Activated naive CD8-positive, alpha-beta T cell treated with anti-CD3 and anti-CD28 coated beads for 36 hours (primary cell): Measurements from ENCODE around the gene CAMTA1. TPM values are rescaled to one million over a fixed set of nuclear protein-coding genes. Genes with fewer than 3 reads are reported as not detected.

Experiments used
- DNase-seq: peaks from one replicate; pipeline ENCODE4 v3.0.0; 2021
- H3K27ac Mint-ChIP-seq: one replicate; pipeline ENCODE4 v1.8.0; 2022; ENCODE audit warnings: mild to moderate bottlenecking, moderate library complexity, mixed read lengths
- H3K27me3 Mint-ChIP-seq: one replicate; pipeline ENCODE4 v1.8.0; 2022; ENCODE audit warnings: mild to moderate bottlenecking, mixed read lengths
- H3K36me3 Mint-ChIP-seq: one replicate; pipeline ENCODE4 v1.8.0; 2021; ENCODE audit warnings: mild to moderate bottlenecking, mixed read lengths
- H3K4me1 Mint-ChIP-seq: one replicate; pipeline ENCODE4 v1.8.0; 2021; ENCODE audit warnings: mixed read lengths
- H3K4me3 Mint-ChIP-seq: one replicate; pipeline ENCODE4 v1.8.0; 2022; ENCODE audit warnings: mild to moderate bottlenecking, moderate library complexity, mixed read lengths
- H3K9me3 Mint-ChIP-seq: one replicate; pipeline ENCODE4 v1.8.0; 2022; ENCODE audit warnings: mixed read lengths
- total RNA-seq, 2 experiments: library from RNA; stranded (reverse); gene quantifications; one replicate each; pipeline ENCODE4 v1.2.3, GENCODE V29; 2021

The CAMTA1 gene
- total RNA-seq, 2 experiments from 2014 or later, result 70.4 to 71.4 TPM

DNA sequence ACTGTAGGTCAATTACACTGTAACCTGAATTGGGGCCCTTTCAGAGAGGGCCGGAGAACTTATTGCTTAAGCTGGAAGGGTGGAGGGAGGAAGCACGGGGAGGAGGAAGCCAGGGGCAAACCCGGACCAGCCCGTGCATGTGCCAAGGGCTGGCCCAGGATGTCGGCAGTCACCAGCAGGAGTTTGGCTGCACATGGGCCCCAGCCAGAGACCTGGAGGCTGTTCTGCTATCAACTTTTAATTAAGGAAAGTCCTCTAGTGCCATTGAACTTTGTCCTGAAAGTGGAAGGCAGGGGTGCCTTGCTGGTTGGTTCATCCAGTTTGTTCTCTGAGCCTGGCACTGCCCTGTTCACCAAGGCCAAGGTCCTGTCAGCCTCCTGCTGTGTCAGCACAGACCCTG, 785.1 kb downstream of the CAMTA1 start:
- Mint-ChIP-seq H3K4me3 (no peak overlapping the region), H3K4me1 (no peaks in the 10 kb centered on the region), H3K9me3 (no peaks in the 10 kb centered on the region), H3K36me3 (no peaks in the 10 kb centered on the region), H3K27ac (no peak overlapping the region), H3K27me3 (no peaks in the 10 kb centered on the region)
- no peak for DNase-seq

DNA sequence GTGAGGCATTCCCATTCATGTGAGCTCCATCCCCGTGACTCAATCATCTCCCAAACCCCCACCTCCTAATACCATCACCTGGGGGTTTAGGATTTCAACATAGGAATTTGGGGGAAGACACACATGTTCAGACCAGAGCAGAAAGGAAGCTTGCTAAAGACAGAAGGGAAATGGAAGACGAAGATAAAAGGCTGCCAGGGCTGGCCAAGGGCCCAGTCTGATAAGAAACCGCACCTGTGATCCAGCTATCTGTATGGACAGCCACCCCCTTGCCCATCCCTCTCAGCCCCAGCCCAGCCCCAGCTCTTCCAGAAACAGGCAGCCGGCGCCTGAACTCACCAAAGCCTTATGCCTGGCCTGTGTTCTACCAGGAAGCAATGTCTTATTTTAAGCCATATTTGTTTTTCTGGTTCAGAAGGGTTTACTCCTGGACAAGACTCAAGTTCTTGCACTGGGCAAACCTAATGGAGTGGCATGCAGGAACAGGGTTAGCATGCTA, 787.4 kb downstream of the CAMTA1 start:
- Mint-ChIP-seq H3K27ac (no peak overlapping the region), H3K27me3 (no peaks in the 10 kb centered on the region), H3K36me3 (no peaks in the 10 kb centered on the region), H3K4me3 (no peak overlapping the region), H3K4me1 (no peaks in the 10 kb centered on the region), H3K9me3 (no peaks in the 10 kb centered on the region)
- no peak for DNase-seq

- Mint-ChIP-seq H3K4me3 (no peak overlapping the region), H3K9me3 (no peaks in the 10 kb centered on the region), H3K36me3 (no peaks in the 10 kb centered on the region), H3K27ac (no peak overlapping the region), H3K4me1 (no peaks in the 10 kb centered on the region), H3K27me3 (no peaks in the 10 kb centered on the region)
- DNase-seq, result no peak
These were observed 788.2 kb downstream of the CAMTA1 start for GRCh38 chr1:7573481-7573880.

GRCh38 chr1:7574121-7575040, 789.1 kb downstream of the CAMTA1 start:
- no peaks in the 10 kb centered on the region for H3K36me3 Mint-ChIP-seq
- H3K4me3 Mint-ChIP-seq, result no peak overlapping the region
- DNase-seq, result no peak
- no peaks in the 10 kb centered on the region for H3K27me3 Mint-ChIP-seq
- H3K27ac Mint-ChIP-seq, result no peak overlapping the region
- no peaks in the 10 kb centered on the region for H3K9me3 Mint-ChIP-seq
- no peaks in the 10 kb centered on the region for H3K4me1 Mint-ChIP-seq

- Mint-ChIP-seq H3K27ac (no peak overlapping the region), H3K27me3 (no peaks in the 10 kb centered on the region), H3K4me1 (no peaks in the 10 kb centered on the region), H3K36me3 (no peaks in the 10 kb centered on the region), H3K4me3 (no peak overlapping the region), H3K9me3 (no peaks in the 10 kb centered on the region)
- no peak for DNase-seq
These were observed 789.8 kb downstream of the CAMTA1 start for GRCh38 chr1:7575041-7575400.

- Mint-ChIP-seq H3K27ac (no peak overlapping the region), H3K9me3 (no peaks in the 10 kb centered on the region), H3K36me3 (no peaks in the 10 kb centered on the region)
These were observed 791.8 kb downstream of the CAMTA1 start for GRCh38 chr1:7576946-7577657.

GRCh38 chr1:7578206-7578605, 793.0 kb downstream of the CAMTA1 start:
- Mint-ChIP-seq H3K36me3 (no peaks in the 10 kb centered on the region), H3K4me1 (no peaks in the 10 kb centered on the region), H3K4me3 (no peak overlapping the region), H3K27me3 (no peaks in the 10 kb centered on the region), H3K27ac (no peak overlapping the region), H3K9me3 (no peaks in the 10 kb centered on the region)
- DNase-seq, result no peak

More at GRCh38 chr1:7576946-7577657, 791.8 kb downstream of the CAMTA1 start:
- Mint-ChIP-seq H3K4me1 (no peaks in the 10 kb centered on the region), H3K27me3 (no peaks in the 10 kb centered on the region), H3K4me3 (no peak overlapping the region)
- no peak for DNase-seq

DNA sequence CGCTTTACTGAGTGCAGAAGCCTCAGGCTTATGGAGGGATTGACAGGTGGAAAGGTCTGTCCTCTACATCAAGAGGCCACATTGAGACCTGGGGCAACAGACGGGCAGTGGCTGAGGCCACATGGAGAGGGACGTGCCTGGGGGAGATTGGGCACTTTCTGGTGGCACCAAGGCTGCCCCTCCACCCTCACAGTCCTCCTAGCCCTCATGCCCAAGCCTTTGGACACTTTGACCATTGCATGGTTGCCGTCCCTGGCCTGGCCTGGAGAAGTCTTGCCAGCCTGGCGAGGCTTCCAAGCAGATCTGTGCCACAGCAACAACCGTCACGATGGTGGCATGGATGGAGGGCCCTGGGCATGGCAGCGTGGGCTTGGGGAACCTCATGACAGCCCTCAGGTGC, 793.8 kb downstream of the CAMTA1 start:
- DNase-seq, result no peak

GRCh38 chr1:7579831-7580804, 794.9 kb downstream of the CAMTA1 start:
- no peak for DNase-seq
- no peak overlapping the region for H3K27ac Mint-ChIP-seq
- H3K4me1 Mint-ChIP-seq, result no peaks in the 10 kb centered on the region
- no peaks in the 10 kb centered on the region for H3K36me3 Mint-ChIP-seq
- no peaks in the 10 kb centered on the region for H3K27me3 Mint-ChIP-seq
- no peak overlapping the region for H3K4me3 Mint-ChIP-seq
- no peaks in the 10 kb centered on the region for H3K9me3 Mint-ChIP-seq

More for the DNA sequence above, 793.8 kb downstream of the CAMTA1 start:
- Mint-ChIP-seq H3K27me3 (no peaks in the 10 kb centered on the region), H3K4me1 (no peaks in the 10 kb centered on the region), H3K9me3 (no peaks in the 10 kb centered on the region), H3K4me3 (no peak overlapping the region), H3K36me3 (no peaks in the 10 kb centered on the region), H3K27ac (no peak overlapping the region)

DNA sequence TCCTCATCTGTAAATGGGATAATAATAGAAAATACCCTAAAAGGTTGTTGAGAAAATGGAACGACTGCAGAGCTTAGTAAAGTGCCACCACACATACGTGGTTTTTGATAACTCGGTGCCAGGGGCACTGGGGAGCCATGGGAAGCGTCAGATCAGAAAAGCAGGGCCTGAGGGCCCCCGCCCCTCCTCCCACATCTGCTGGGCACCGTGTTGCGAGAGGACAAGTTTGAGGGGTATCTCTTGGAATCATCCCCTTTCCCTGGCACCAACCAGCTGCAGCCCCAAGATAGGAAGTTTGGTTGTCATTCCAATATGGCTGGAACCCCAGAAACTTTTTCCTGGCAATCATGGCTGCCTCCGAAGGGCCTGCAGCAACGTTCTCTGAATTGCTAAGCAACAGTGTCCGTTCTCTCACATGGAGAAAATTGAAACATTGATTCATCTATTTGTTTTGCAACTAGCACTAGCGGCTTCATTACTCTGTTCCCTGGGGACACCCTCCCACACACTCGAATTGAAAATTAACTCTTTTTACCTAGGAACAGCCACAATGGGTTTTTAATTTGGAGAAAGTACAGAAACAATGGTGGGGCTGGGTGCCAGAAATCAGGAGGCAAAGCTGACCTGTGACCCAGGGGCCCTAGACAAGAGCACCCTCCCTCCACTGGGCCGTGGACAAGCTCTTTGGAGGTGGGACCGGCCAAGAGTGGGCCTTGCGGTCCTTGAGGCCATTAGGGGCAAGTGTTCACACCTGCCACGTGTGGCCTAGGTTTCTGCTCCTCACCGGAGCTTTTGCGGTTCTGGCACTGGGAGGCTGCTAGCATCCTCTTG, 795.9 kb downstream of the CAMTA1 start:
- Mint-ChIP-seq H3K4me3 (no peak overlapping the region), H3K27me3 (no peaks in the 10 kb centered on the region), H3K36me3 (no peaks in the 10 kb centered on the region), H3K4me1 (no peaks in the 10 kb centered on the region), H3K9me3 (no peaks in the 10 kb centered on the region), H3K27ac (no peak overlapping the region)
- DNase-seq, result no peak

GRCh38 chr1:7581754-7582459, 796.7 kb downstream of the CAMTA1 start:
- Mint-ChIP-seq H3K27ac (no peak overlapping the region), H3K4me3 (no peak overlapping the region), H3K36me3 (no peaks in the 10 kb centered on the region), H3K4me1 (no peaks in the 10 kb centered on the region), H3K9me3 (no peaks in the 10 kb centered on the region), H3K27me3 (no peaks in the 10 kb centered on the region)
- DNase-seq, result no peak

DNA sequence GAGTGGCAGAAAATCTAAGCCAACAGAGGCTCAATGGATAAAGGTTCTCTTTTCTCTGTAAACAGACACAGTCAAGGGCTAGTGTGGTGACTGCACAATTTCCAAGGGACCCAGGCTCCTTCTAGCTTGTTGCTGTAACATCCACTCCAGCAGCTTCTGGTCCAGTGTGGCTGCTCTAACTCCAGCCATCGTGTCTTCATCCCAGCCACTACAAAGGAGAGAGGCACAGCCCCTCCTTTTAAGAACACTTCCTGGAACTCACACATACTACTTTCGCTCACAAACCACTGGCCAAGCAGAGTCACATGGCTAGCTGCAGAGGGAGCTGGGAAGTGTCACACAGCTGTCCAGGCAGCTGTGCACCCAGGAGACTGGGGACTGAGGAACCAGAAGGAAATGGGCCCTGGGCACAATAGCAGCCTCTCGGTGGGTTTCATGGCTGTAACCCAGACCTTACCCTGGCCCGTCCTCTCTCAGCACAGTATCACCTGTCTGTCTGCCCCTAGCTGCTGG, 797.3 kb downstream of the CAMTA1 start:
- Mint-ChIP-seq H3K9me3 (no peaks in the 10 kb centered on the region), H3K27me3 (no peaks in the 10 kb centered on the region), H3K4me1 (no peaks in the 10 kb centered on the region), H3K36me3 (no peaks in the 10 kb centered on the region), H3K4me3 (no peak overlapping the region), H3K27ac (no peak overlapping the region)
- DNase-seq, result no peak

GRCh38 chr1:7583291-7584096, 798.2 kb downstream of the CAMTA1 start:
- no peaks in the 10 kb centered on the region for H3K27me3 Mint-ChIP-seq
- DNase-seq, result no peak
- no peaks in the 10 kb centered on the region for H3K9me3 Mint-ChIP-seq
- H3K4me1 Mint-ChIP-seq, result no peaks in the 10 kb centered on the region
- H3K36me3 Mint-ChIP-seq, result no peaks in the 10 kb centered on the region
- no peak overlapping the region for H3K27ac Mint-ChIP-seq
- no peak overlapping the region for H3K4me3 Mint-ChIP-seq
